NB4 (cell line): ENCODE results near the gene PDZD2.

Experiments
- CTCF ChIP-seq: IDR thresholded peaks from one replicate; pipeline ENCODE4 v1.5.1; 2012; ENCODE audit warnings: low read depth, low read length
- MAX ChIP-seq: IDR thresholded peaks from 2 replicates; pipeline ENCODE4 v1.6.1; 2011; ENCODE audit warnings: low read depth, low read length
- MYC ChIP-seq: IDR thresholded peaks from 2 replicates; pipeline ENCODE4 v1.6.1; 2011; ENCODE audit warnings: low read depth, low read length
- POLR2A ChIP-seq: IDR thresholded peaks from 2 replicates; pipeline ENCODE4 v1.6.1; 2011; ENCODE audit warnings: mild to moderate bottlenecking; ENCODE audit not compliant: insufficient read length; ENCODE audit errors: extremely low read depth

DNA sequence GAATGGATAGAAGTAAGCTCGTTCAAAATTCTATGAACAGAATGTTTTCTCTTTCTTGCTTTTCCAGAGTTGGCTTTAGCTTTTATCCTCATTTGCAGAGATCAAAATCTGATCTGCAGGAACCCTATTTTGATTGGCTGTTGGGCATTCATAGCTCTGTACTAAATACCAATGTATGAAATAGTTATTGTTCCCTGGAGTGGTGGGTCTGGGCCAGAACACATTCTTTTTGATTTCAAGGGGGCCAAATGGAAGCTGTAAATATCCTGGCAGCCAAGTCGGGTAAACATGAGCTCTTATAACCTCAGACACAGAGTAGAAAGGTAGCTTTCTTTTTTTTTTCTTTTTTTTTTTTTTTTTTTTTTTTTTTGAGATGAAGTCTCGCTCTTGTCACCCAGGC is 241.5 kb downstream of the PDZD2 start:
- no peak for TF ChIP-seq CTCF
- TF ChIP-seq POLR2A = no peak
- no peak for TF ChIP-seq MAX
- no peak for TF ChIP-seq MYC
